ENCODE data around the gene SYNDIG1. TPM values are rescaled to one million over a fixed set of nuclear protein-coding genes. Genes with fewer than 3 reads are reported as not detected.

The SYNDIG1 gene
- total RNA-seq, 1 donor from 2014 or later: not detected

- DNase-seq (ENCODE audit: low read depth, low spot score): no peak
These were observed 161.2 kb downstream of the SYNDIG1 start for GRCh38 chr20:24630486-24631172.

GRCh38 chr20:24631173-24631505 lies 161.7 kb downstream of the SYNDIG1 start:
- no peak for DNase-seq (ENCODE audit: low read depth, low spot score)

DNA sequence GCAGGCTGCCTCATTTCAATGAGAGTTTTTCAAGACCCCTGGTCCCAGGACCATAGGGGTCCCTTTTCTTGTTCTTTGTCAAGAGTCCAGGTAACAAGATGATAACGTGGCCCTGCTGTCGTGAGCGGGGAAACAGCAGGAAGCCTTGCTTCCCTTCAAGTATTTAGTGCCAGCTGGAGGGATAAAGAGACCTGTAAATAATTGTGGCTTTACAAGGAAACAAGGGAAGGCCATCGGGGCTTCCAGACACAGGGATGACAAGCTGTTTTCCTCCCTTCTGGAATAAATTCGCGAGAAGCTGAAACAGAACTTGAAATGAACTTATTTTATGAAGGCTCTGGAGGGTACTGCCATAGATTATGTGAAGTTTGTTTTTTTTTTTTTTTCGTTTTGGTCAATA lies 163.2 kb downstream of the SYNDIG1 start:
- no peak for DNase-seq (ENCODE audit: low read depth, low spot score)

- no peak for DNase-seq (ENCODE audit: low read depth, low spot score)
These were observed 163.6 kb downstream of the SYNDIG1 start for GRCh38 chr20:24633026-24633425.

GRCh38 chr20:24633521-24633920 lies 164.1 kb downstream of the SYNDIG1 start:
- DNase-seq (ENCODE audit: low read depth, low spot score): no peak

DNA sequence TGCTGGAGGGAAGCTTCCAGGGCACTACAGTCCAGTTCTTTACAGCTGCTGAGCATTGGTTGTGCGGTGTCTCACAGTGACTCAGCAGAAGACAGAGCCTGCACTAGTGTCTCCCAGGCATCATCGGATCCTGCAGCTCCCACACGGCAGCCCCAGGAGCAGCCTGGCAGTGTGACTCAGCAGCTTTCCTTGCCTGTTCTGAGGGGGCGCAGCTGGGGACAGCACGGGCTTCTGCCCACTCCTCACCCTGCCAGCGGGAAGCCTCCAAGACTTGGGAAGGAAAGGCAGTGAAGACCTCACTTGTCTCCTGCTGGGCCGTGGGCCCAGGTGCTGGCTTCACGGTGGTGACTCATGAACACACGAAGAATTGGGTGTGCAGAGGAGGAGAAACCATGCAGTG lies 165.4 kb downstream of the SYNDIG1 start:
- DNase-seq (ENCODE audit: low read depth, low spot score): no peak

GRCh38 chr20:24636626-24637025 lies 167.2 kb downstream of the SYNDIG1 start:
- no peak for DNase-seq (ENCODE audit: low read depth, low spot score)

- no peak for DNase-seq (ENCODE audit: low read depth, low spot score)
These were observed 167.7 kb downstream of the SYNDIG1 start for GRCh38 chr20:24637087-24637486.

DNA sequence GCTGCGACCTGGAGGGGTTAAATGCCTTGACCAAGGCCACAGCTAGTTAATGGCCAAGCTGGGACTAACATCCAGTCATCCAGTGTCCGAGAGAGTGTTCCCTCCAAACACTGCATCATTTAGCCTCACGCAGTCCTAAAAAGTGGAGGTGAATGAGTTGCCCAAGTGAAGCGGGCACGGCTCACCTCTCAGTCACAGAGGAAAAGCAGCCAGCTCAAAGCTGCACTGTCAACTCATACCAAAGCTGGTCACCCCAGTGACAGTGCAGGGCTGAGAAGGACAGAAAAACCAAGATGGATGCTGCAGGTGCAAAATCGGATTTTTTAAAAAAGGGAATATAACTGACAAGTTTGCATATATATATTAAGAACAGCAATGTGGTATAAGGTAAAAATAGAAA lies 168.5 kb downstream of the SYNDIG1 start:
- DNase-seq (ENCODE audit: low read depth, low spot score): no peak

DNA sequence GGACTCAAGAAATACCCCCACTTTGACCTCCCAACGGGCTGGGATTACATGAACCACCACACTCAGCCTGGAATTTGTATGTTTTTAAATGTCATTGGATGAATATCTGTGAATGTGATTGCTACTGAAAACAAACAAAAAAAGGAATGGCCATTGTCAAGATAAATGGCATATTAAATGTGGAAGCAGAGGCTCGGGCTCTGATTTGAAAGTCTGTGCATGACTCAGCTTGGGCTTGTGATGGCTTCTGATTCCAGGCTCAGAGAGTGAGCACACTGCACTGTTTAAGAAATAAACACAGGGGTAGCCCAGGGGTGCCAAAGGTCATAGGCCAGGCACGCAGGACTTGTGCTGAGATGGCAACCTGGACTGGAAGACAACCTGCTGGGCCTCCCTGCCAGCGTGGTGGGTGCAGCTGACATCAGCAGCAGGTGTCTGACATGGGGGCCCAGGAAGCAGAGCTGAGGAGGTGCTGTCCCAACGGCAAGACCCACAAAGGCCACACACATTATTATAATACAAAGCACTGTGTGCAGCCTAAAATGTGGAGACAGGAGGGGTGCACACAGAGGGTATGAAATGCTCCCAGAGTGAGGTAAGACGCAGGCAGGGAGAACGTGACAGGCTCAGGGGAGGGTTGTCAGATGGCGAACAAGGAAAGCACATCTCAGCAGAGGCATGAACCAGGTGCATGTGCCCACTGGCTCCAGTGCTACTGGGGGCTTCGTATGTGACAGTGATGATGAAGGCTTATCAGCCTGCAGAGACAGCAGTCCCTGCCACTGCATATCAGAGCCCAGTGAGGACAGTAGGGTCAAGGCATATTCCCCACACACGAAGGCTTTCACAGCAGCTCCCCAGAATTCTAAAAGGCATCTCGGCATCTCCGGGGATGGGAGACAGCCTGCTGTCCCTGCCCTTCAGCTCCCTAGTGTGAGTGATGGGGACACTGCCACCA lies 169.4 kb downstream of the SYNDIG1 start:
- DNase-seq (ENCODE audit: low read depth, low spot score): no peak

DNA sequence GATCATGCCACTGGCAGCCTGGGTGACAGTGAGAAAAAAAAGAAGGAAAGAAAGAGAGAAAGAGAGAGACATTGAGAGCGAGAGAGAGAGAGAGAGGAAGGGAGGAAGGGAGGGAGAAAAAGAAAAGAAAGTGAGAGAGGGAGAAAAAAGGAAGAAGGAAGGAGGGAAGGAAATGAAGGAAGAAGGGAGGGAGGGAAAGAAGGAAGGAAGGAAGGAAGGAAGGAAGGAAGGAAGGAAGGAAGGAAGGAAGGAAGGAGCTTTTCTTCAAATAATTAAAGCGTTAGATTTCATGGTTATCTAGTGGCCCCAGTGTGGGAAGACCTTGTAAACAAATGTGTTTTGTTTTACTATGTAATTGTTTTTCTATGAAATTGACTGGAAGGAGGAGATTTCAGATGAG lies 170.8 kb downstream of the SYNDIG1 start:
- DNase-seq (ENCODE audit: low read depth, low spot score): no peak

DNA sequence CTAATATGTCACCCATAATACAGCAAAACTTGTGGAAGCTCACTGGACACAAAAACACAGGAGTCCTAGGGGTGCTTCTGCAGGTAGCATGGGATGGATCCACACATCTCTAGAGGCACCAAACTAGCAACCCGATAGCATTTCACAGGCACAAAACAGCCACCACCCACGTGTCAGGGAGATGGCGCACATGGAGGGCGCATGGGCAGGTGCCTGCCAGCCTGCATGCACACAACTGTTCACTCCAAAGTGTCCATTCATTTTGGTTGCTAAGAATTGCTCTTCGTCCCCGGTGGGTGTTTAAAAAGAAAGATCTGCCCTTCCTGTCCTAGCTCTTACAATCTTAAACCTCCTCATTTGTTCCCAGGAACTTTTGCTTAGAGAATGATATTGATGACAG lies 171.3 kb downstream of the SYNDIG1 start:
- DNase-seq (ENCODE audit: low read depth, low spot score): no peak

- DNase-seq (ENCODE audit: low read depth, low spot score): no peak
These were observed 174.6 kb downstream of the SYNDIG1 start for GRCh38 chr20:24643731-24644626.

DNA sequence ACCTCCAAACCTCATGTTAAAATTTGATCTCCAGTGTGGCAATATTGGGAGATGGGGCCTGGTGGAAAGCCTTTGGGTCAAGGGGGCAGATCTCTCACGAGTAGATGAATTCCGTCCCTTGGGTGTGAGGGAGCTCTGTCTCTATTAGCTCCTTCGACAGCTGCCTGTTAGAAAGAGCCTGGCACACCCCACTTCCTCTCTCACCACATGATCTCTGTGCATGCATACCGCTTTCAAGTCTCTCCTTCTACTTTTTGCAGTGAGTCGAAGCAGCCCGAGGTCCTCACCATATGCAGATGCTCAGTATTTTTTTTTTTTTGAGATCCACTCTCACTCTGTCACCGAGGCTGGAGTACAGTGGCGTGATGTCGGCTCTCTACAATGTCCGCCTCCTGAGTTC lies 176.9 kb downstream of the SYNDIG1 start:
- DNase-seq (ENCODE audit: low read depth, low spot score): no peak

DNA sequence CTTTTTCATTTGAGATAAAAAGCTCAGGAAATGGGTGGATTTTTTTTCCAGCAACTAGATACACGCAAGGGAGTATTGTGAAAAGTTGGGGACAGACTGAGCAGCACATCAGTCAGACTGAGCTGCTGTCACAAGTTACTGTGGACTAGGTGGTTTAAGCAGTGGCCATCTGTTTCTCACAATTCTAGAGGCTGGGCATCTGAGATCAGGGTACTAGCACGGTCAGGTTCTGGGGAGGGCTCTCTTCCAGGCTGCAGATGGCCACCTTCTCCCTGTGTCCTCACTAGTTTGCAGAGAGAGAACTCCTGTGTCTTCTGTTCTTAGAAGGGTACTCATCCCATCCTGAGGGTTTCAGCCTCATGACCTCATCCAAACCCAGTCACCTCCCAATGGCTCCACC lies 178.3 kb downstream of the SYNDIG1 start:
- no peak for DNase-seq (ENCODE audit: low read depth, low spot score)

DNA sequence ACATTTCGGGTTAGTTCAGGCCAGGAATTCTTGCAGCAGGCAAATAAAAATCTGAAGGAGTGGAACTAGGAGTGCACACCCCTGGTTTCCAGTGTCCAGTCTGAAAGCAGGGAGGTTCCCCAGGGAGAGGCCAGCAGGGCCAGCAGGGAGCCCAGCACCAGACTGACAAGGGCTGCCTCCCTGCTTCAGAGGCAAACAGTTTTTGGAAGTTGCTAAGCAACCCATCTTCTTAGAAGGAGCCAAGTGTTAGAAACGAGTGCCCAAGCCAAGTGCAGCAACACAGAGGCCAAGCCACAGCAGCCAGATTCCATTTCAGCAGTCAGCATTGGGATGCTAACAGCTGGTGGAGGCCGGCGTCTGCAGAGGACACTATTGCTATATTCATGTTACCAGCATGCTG lies 179.1 kb downstream of the SYNDIG1 start:
- no peak for DNase-seq (ENCODE audit: low read depth, low spot score)

GRCh38 chr20:24648919-24649318 lies 179.5 kb downstream of the SYNDIG1 start:
- no peak for DNase-seq (ENCODE audit: low read depth, low spot score)

DNA sequence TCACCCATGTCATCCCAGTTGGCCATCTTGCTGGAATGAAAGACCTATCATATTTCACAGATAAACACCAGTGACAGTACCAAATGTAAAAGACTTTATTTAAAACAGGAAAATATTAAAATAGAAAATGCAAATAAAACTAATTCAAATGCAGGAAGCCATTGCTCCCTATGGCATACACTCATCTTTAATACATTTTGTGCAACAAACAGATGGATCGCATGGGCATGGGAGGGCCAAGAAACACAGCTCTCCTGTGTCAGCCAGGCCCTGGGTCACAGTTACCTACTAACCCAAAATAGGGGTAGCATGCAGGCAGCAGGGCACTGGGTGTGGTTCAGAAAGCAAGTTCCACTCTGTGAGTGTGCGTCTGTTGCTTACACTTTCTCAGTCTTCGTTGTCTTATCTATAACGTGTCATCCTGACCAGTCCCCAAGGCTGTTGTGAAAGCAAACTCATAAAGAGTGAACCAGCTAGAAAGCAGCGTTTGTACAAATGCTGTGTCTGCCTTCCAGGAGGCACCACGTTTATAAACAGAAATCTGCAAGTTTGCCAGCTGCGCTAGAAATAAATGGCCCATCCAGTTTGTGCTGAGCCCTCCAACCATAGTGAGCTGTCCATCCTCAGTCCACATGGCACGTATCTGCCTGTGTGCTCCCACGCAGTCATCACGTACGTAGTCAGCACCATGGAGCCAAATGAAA lies 180.5 kb downstream of the SYNDIG1 start:
- no peak for DNase-seq (ENCODE audit: low read depth, low spot score)

DNA sequence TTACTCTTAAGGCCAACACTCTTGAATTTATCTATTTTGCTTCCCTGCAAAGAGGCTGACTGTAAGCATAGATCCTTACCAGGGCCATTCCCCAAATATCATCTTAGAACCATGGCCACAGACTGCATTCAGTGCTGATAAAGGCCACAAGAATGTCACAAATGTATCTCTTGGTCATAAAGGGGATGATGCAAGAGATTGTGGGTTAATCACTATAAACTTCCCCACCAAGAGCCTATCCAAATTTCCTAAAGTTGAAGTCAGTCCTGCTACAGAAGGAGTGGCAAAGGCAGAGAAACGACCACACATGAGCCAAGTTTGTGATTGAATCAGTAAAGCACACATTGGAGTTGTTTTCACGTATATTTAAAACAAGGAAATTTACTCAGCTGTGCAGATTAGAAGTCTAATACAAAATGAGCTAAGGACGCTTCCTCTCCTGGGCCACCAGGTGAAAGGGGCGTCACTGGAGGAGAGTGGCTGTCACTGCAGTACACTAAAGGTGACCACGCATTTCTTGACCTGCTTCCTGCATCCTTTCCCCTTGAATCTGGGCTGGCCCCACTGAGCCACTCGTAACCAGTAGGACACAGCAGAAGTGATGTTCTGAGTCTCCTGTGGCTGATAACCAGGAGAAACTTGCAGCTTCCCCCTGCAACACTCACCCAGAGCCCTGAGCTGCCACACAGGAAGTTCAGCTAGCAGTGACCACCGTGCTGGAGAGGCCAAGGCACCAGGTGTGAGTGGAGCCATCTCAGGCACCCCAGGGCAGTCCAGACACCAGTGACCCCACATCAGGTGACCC lies 181.9 kb downstream of the SYNDIG1 start:
- DNase-seq (ENCODE audit: low read depth, low spot score): no peak

DNA sequence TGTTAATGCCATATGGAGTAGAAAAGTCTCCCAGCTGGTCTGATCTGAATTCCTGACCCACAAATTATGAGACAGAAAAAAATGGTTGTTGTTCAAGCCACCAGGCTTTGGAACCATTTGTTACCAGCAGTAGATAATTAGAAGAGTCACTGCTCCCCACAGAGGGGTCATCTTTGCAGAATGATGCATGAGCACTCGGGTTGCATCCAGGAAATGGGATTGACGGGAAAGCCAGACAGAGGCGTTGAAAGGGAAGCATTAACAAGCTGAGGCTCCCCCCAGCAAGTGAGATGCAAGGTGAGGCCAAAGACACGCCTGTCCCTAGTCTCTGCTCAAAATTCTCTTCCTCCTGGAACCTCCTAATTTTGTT lies 182.5 kb downstream of the SYNDIG1 start:
- DNase-seq (ENCODE audit: low read depth, low spot score): no peak
